H9 (cell line): ENCODE results near the gene AQP10. TPM values are rescaled to one million over a fixed set of nuclear protein-coding genes. Genes with fewer than 3 reads are reported as not detected.

ENCODE experiments used
- DNase-seq: peaks from one replicate; pipeline ENCODE4 v3.0.0-alpha.2; 2017
- H2AFZ ChIP-seq: one replicate; pipeline ENCODE4 v1.6.1; 2013; ENCODE audit warnings: mild to moderate bottlenecking, low read length, control low read depth, moderate library complexity
- H2AK5ac ChIP-seq: 2 replicates; pipeline ENCODE4 v1.6.1; 2013; ENCODE audit warnings: low read length, control low read depth, mixed read lengths; ENCODE audit not compliant: insufficient read length
- H2BK120ac ChIP-seq: one replicate; pipeline ENCODE4 v1.6.1; 2013; ENCODE audit warnings: low read depth, mild to moderate bottlenecking, low read length, control low read depth, inconsistent platforms; ENCODE audit not compliant: poor library complexity, severe bottlenecking
- H2BK12ac ChIP-seq: 2 replicates; pipeline ENCODE4 v1.6.1; 2013; ENCODE audit warnings: low read length, control low read depth, mixed read lengths, low read depth; ENCODE audit not compliant: insufficient read length
- H2BK15ac ChIP-seq: 2 replicates; pipeline ENCODE4 v1.6.1; 2013; ENCODE audit warnings: low read depth, low read length, control low read depth
- H2BK20ac ChIP-seq: one replicate; pipeline ENCODE4 v1.6.1; 2013; ENCODE audit warnings: low read depth, mild to moderate bottlenecking, low read length, control low read depth, inconsistent platforms; ENCODE audit not compliant: poor library complexity, severe bottlenecking
- H2BK5ac ChIP-seq: 2 replicates; pipeline ENCODE4 v1.6.1; 2013; ENCODE audit warnings: low read length, control low read depth, mixed read lengths; ENCODE audit not compliant: insufficient read length
- H3K14ac ChIP-seq: 2 replicates; pipeline ENCODE4 v1.6.1; 2013; ENCODE audit warnings: low read length, control low read depth; ENCODE audit not compliant: insufficient read depth
- H3K18ac ChIP-seq: 2 replicates; pipeline ENCODE4 v1.6.1; 2013; ENCODE audit warnings: low read depth, mild to moderate bottlenecking, mixed read lengths, low read length, control low read depth; ENCODE audit not compliant: insufficient read length
- H3K23ac ChIP-seq: 2 replicates; pipeline ENCODE4 v1.6.1; 2013; ENCODE audit warnings: low read length, control low read depth, mixed read lengths, low read depth; ENCODE audit not compliant: insufficient read length
- H3K23me2 ChIP-seq: 2 replicates; pipeline ENCODE4 v1.6.1; 2013; ENCODE audit warnings: low read depth, mild to moderate bottlenecking, mixed read lengths, low read length, control low read depth; ENCODE audit not compliant: insufficient read length, poor library complexity, severe bottlenecking
- H3K27ac ChIP-seq: 2 replicates; pipeline ENCODE4 v1.5.1; 2013; ENCODE audit warnings: low read length, control low read depth, mixed read lengths, low read depth; ENCODE audit not compliant: insufficient read length
- H3K27me3 ChIP-seq: 2 replicates; pipeline ENCODE4 v1.6.1; 2013; ENCODE audit warnings: low read length, control low read depth, inconsistent platforms; ENCODE audit not compliant: insufficient read depth
- H3K4ac ChIP-seq: 2 replicates; pipeline ENCODE4 v1.6.1; 2013; ENCODE audit warnings: low read depth, mild to moderate bottlenecking, control low read depth, inconsistent platforms, low read length, moderate library complexity
- H3K4me1 ChIP-seq: 2 replicates; pipeline ENCODE4 v1.6.1; 2013; ENCODE audit warnings: low read length, control low read depth, inconsistent platforms; ENCODE audit not compliant: insufficient read depth
- H3K4me2 ChIP-seq: 2 replicates; pipeline ENCODE4 v1.6.1; 2013; ENCODE audit warnings: low read length, control low read depth, mixed read lengths; ENCODE audit not compliant: insufficient read length, insufficient read depth
- H3K56ac ChIP-seq: 2 replicates; pipeline ENCODE4 v1.6.1; 2013; ENCODE audit warnings: low read depth, mild to moderate bottlenecking, mixed read lengths, low read length, control low read depth; ENCODE audit not compliant: insufficient read length
- H3K79me1 ChIP-seq: 2 replicates; pipeline ENCODE4 v1.6.1; 2013; ENCODE audit warnings: low read depth, mild to moderate bottlenecking, moderate library complexity, low read length, control low read depth, inconsistent platforms; ENCODE audit not compliant: insufficient read depth, poor library complexity, severe bottlenecking
- H3K79me2 ChIP-seq: 2 replicates; pipeline ENCODE4 v1.6.1; 2013; ENCODE audit warnings: low read length, control low read depth, inconsistent platforms; ENCODE audit not compliant: insufficient read depth
- H3K9ac ChIP-seq: 2 replicates; pipeline ENCODE4 v1.6.1; 2013; ENCODE audit warnings: low read length, control low read depth, mixed read lengths; ENCODE audit not compliant: insufficient read length; ENCODE audit errors: extremely low read depth
- H3K9me3 ChIP-seq: one replicate; pipeline ENCODE4 v1.6.1; 2013; ENCODE audit warnings: low read depth, low read length, inconsistent platforms; ENCODE audit not compliant: control insufficient read depth
- H3T11ph ChIP-seq: one replicate; pipeline ENCODE4 v1.6.1; 2013; ENCODE audit warnings: mild to moderate bottlenecking, low read length, control low read depth, inconsistent platforms
- H4K20me1 ChIP-seq: one replicate; pipeline ENCODE4 v1.6.1; 2013; ENCODE audit not compliant: control insufficient read depth, insufficient read length, insufficient read depth
- H4K5ac ChIP-seq: 2 replicates; pipeline ENCODE4 v1.6.1; 2013; ENCODE audit warnings: low read depth, mild to moderate bottlenecking, mixed read lengths, low read length, control low read depth; ENCODE audit not compliant: insufficient read length
- H4K8ac ChIP-seq: replicated peaks from 2 replicates; pipeline ENCODE4 v1.6.1; 2013; ENCODE audit warnings: low read length, control low read depth, mixed read lengths, low read depth; ENCODE audit not compliant: insufficient read length
- H4K91ac ChIP-seq: 2 replicates; pipeline ENCODE4 v1.6.1; 2013; ENCODE audit warnings: low read depth, mild to moderate bottlenecking, moderate library complexity, mixed read lengths, low read length, control low read depth; ENCODE audit not compliant: insufficient read length
- H3K27ac Mint-ChIP-seq, 3 experiments: 2 replicates in 2 of 3; 3 replicates in 1 of 3; pipeline ENCODE4 v1.8.0; 2020 to 2021; ENCODE audit warnings: mixed read lengths in 3 of 3, mild to moderate bottlenecking in 1 of 3, moderate library complexity in 1 of 3
- H3K27me3 Mint-ChIP-seq: 2 replicates; pipeline ENCODE4 v1.8.0; 2021; ENCODE audit warnings: low read depth, mild to moderate bottlenecking, moderate library complexity, mixed read lengths
- H3K36me3 Mint-ChIP-seq, 3 experiments: 2 replicates in 2 of 3; 3 replicates in 1 of 3; pipeline ENCODE4 v1.8.0; 2020 to 2021; ENCODE audit warnings: low read depth in 3 of 3, mixed read lengths in 3 of 3; ENCODE audit not compliant: insufficient read depth in 1 of 3
- H3K4me1 Mint-ChIP-seq, 2 experiments: 2 replicates each; pipeline ENCODE4 v1.8.0; 2020; ENCODE audit warnings: mixed read lengths in 2 of 2
- H3K4me3 Mint-ChIP-seq, 2 experiments: 2 replicates in 1 of 2; 3 replicates in 1 of 2; pipeline ENCODE4 v1.8.0; 2020 to 2021; ENCODE audit warnings: mild to moderate bottlenecking in 2 of 2, mixed read lengths in 2 of 2, moderate library complexity in 1 of 2
- H3K9me3 Mint-ChIP-seq, 2 experiments: 2 replicates in 1 of 2; 3 replicates in 1 of 2; pipeline ENCODE4 v1.8.0; 2020; ENCODE audit warnings: mild to moderate bottlenecking in 2 of 2, mixed read lengths in 2 of 2, moderate library complexity in 1 of 2
- CTCF ChIP-seq: fragments of 200-600 bp; sonication (generic); conservative IDR thresholded peaks from 3 replicates; pipeline ENCODE4 v1.8.0; 2021; ENCODE audit warnings: antibody characterized with exemption, mild to moderate bottlenecking
- WGBS: extraction: QIAGEN DNeasy Blood & Tissue Kit; methylation state at CpG from one replicate; pipeline ENCODE4 v1.1.7; 2013; ENCODE audit warnings: missing lambda C conversion rate, low lambda C conversion rate, mixed read lengths; ENCODE audit not compliant: insufficient read length; ENCODE audit errors: extremely low coverage; 5-methylcytosine and 5-hydroxymethylcytosine counted together
- total RNA-seq: library from RNA; stranded (reverse); gene quantifications from 2 replicates; pipeline ENCODE4 v1.2.1, GENCODE V29; 2021

The AQP10 gene
- total RNA-seq, 1 experiment from 2014 or later: not detected

DNA sequence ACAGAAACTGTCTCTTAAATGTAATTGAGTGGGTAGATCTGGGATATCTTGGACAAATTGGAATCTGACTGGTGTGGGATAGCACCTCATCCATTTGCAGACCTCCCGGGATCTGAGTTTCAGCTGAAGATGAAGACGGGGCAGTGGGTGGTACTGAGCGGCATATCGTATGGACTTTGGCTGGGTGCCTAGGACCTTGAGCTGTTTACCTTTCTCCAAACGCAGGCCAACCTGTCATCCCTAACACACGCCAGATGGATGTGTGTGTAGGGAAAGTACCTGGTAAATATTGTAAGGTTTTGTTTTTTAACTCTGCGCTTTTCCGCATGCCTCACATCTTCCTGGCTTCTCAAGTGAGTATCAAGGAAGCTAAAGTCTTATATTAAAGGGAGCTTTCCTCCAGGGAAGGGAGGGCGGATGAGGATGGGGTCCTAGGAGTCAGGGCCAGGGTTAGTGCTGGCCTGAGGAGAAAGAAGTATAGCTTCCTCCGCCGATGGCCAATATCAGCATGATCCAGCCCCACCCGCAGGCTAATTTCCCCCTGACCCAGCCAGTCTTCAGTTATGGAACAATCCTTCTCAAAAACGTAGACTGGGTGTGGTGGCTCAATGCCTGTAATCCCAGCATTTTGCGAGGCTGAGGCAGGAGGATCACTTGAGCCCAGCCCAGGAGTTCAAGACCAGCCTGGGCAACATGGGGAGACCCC, 30.6 kb downstream of the AQP10 start:
- no peak overlapping the region for H2BK20ac ChIP-seq
- no CpG with 5 or more reads among the region's 14 CpGs for WGBS
- peaks cover 12% of the 10 kb centered on the region for H3K23me2 ChIP-seq
- no peak overlapping the region for H4K8ac ChIP-seq
- H3K18ac ChIP-seq: no peak overlapping the region
- H4K20me1 ChIP-seq: no peaks in the 10 kb centered on the region
- H3K9ac ChIP-seq: no peak overlapping the region
- no peak overlapping the region for H2BK12ac ChIP-seq
- H3K23ac ChIP-seq: no peak overlapping the region
- H3K79me2 ChIP-seq: no peaks in the 10 kb centered on the region
- no peaks in the 10 kb centered on the region for H3K27me3 ChIP-seq
- no peak overlapping the region for H3K14ac ChIP-seq
- no peak overlapping the region for H3K27ac ChIP-seq
- no peak for TF ChIP-seq CTCF
- no peak overlapping the region for H2AK5ac ChIP-seq
- H3K4me1 ChIP-seq: no peaks in the 10 kb centered on the region; the same call in 1 of the 2 replicates
- H2BK15ac ChIP-seq: no peak overlapping the region
- H3K4me2 ChIP-seq: no peak overlapping the region
- H3K9me3 Mint-ChIP-seq: no peaks in the 10 kb centered on the region; a peak in 1 of 5 replicates
- no peak overlapping the region for H2BK5ac ChIP-seq
- no peak overlapping the region for H2AFZ ChIP-seq
- no peaks in the 10 kb centered on the region for H3K79me1 ChIP-seq
- DNase-seq: no peak
- no peak overlapping the region; a peak in 1 of 5 replicates for H3K4me3 Mint-ChIP-seq
- H4K5ac ChIP-seq: no peak overlapping the region
- H3K4ac ChIP-seq: no peak overlapping the region
- H4K91ac ChIP-seq: no peak overlapping the region
- H3K4me1 Mint-ChIP-seq: peaks cover 29 to 35% of the 10 kb centered on the region in 2 experiments
- H3K9me3 ChIP-seq: no peaks in the 10 kb centered on the region
- H3T11ph ChIP-seq: no peak overlapping the region
- no peak overlapping the region for H3K56ac ChIP-seq
- H3K27ac Mint-ChIP-seq: no peak overlapping the region
- no peak overlapping the region for H2BK120ac ChIP-seq
- peaks cover 18% of the 10 kb centered on the region for H3K27me3 Mint-ChIP-seq
- peaks cover 17 to 29% (median 27%) of the 10 kb centered on the region in 3 experiments for H3K36me3 Mint-ChIP-seq
